Small intestine (tissue), 7 donors: ENCODE measurements around the gene ZDHHC5. TPM values are rescaled to one million over a fixed set of nuclear protein-coding genes. Genes with fewer than 3 reads are reported as not detected.

ENCODE experiments used
- DNase-seq, 2 donors: peaks; one replicate each; pipeline versions ENCODE4 v3.0.0 to v3.0.0-alpha.2; 2013
- FAIRE-seq: peaks from 2 replicates; lab custom pipeline; 2012; peaks lifted over from hg19 to GRCh38; lab: Jason Lieb, UNC
- H3K27ac ChIP-seq, 3 donors: one replicate each; pipeline ENCODE4 v1.5.1; 2013; ENCODE audit warnings: low read length in 2 of 3, mild to moderate bottlenecking in 2 of 3, control low read depth in 1 of 3, inconsistent platforms in 1 of 3, low read depth in 1 of 3, moderate library complexity in 1 of 3
- H3K27me3 ChIP-seq, 3 donors: one replicate each; pipeline ENCODE4 v1.6.1; 2013; ENCODE audit warnings: low read length in 3 of 3, inconsistent platforms in 1 of 3; ENCODE audit not compliant: control insufficient read depth in 3 of 3, insufficient read depth in 3 of 3
- H3K36me3 ChIP-seq, 3 donors: one replicate each; pipeline ENCODE4 v1.6.1; 2013; ENCODE audit warnings: low read length in 3 of 3, inconsistent platforms in 1 of 3, low read depth in 1 of 3, mild to moderate bottlenecking in 1 of 3, moderate library complexity in 1 of 3; ENCODE audit not compliant: control insufficient read depth in 3 of 3, insufficient read depth in 2 of 3
- H3K4me1 ChIP-seq, 3 donors: one replicate each; pipeline ENCODE4 v1.6.1; 2013; ENCODE audit warnings: low read length in 2 of 3, inconsistent platforms in 1 of 3, low read depth in 1 of 3, mild to moderate bottlenecking in 1 of 3, moderate library complexity in 1 of 3; ENCODE audit not compliant: control insufficient read depth in 3 of 3, insufficient read depth in 2 of 3
- H3K4me3 ChIP-seq, 3 donors: one replicate each; pipeline ENCODE4 v1.5.1; 2013; ENCODE audit warnings: low read length in 3 of 3, control low read depth in 1 of 3, inconsistent platforms in 1 of 3, low read depth in 1 of 3, mild to moderate bottlenecking in 1 of 3, moderate library complexity in 1 of 3
- H3K9me3 ChIP-seq, 2 donors: one replicate each; pipeline ENCODE4 v1.6.1; 2013; ENCODE audit warnings: low read depth in 1 of 2, low read length in 1 of 2; ENCODE audit not compliant: control insufficient read depth in 2 of 2, insufficient read depth in 1 of 2
- WGBS, 3 donors: extraction: QIAGEN DNeasy Blood & Tissue Kit; methylation state at CpG; one replicate each; pipeline ENCODE4 v1.1.7; 2013; 5-methylcytosine and 5-hydroxymethylcytosine counted together
- polyA plus RNA-seq, 4 donors: library from polyadenylated mRNA; stranded (reverse) in 3 of 4; unstranded in 1 of 4; fragments of 200-250 nt in 3 of 4; fragments of 120-200 nt in 1 of 4; gene quantifications; one replicate each; pipeline versions ENCODE4 v1.2.1 to v1.2.3, GENCODE V29; 2013
- donor health status: healthy with polysubstance abuse.
- donor health status: control.
- donor health status: control.
- donor health status: Bipolar disorder and iron deficiency.
- donor health status: healthy.

ZDHHC5 gene
- polyA plus RNA-seq, 4 donors: 19.5 to 46.7 (median 30.6) TPM

DNA sequence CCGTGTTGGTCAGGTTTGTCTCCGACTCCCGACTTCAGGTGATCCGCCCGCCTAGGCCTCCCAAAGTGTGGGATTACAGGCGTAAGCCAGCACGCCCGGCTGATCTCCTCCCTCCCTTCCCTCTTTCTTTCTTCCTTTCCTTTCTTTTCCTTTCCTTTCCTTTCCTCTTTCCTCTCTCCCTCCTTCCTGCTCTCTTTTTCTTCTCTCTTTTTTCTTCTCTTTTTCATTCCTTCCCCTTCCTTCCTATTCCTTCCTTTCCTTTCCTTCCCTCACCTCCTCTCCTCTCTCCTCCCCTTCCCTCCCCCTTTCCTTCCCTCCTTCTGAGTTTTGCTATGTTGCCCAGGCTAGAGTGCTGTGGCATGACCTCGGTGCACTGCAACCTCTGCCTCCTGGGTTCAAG is 3.9 kb upstream of the ZDHHC5 start:
- 84 to 85% (median 85%) methylated on average over 9 of the region's 9 CpGs for WGBS, 3 donors
- H3K27ac ChIP-seq: no peak overlapping the region
- FAIRE-seq: no peak

DNA sequence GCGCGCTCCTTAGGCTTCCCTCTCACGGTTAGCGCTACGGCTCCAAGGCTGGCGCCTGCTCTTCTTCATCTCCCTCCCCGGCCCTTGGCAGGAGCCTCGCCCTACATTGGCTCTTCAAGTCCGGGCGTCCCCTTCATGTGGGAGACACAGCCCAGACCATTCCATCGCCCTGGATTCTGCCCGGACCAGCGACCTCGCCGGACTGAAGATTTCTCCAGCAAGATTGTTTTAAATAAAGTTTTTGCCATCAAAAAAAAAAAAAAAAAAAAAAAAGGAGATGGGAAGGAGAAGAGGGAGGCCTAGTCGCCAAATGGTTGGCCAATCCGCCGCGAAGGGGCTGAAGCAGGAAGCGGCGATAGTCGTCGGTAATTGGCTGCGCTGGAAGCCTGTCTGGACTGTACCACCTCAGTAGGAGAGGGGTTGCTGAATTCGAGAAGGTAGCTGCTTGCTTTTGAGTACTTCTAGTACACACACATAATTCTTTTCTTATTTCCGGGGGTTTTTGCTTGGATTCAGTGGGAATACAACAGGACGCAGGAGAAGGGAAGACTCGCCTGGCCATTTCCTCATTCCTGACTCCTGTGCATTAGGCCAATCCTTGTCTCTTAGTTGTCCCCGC is 688 bp upstream of the ZDHHC5 start:
- Histone ChIP-seq H3K27me3 (no peaks in the 10 kb centered on the region), H3K36me3 (peaks cover 0 to 3% (median 1%) of the 10 kb centered on the region in 3 donors), H3K27ac (peak overlapping the region; percentile 91 to 99 (median 94)), H3K4me3 (peak overlapping the region; percentile 49 to 94 (median 54)), H3K9me3 (no peaks in the 10 kb centered on the region), H3K4me1 (peaks cover 3 to 5% (median 4%) of the 10 kb centered on the region in 3 donors)
- FAIRE-seq (no peak), DNase-seq (peak; percentile 98)
- WGBS, 3 donors: 0 to 1% (median 0%) methylated on average over 29 of the region's 29 CpGs

More for the DNA sequence above, 3.9 kb upstream of the ZDHHC5 start:
- Histone ChIP-seq H3K36me3 (peaks cover 4 to 26% (median 5%) of the 10 kb centered on the region in 3 donors), H3K4me3 (no peak overlapping the region), H3K9me3 (no peaks in the 10 kb centered on the region), H3K4me1 (peaks cover 0 to 5% (median 0%) of the 10 kb centered on the region in 3 donors), H3K27me3 (no peaks in the 10 kb centered on the region)
- DNase-seq: no peak

DNA sequence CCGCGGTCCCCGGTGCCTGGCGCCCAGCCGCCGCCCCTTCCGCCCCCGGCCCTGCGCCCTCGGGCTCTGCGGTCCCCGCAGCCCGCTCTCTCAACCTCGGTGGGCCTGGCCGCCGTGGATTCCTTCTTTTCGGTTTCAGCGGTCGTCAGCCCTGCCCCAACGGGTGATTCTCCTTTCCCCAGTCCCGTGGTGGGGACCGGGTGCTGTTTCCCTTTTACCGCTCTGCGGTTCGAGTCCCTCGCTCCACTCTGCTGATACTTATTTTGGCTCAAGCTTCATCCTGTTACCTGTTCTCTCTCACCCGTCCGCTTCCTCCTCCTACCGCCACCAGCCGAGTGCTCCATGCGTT is 494 bp downstream of the ZDHHC5 start:
- Histone ChIP-seq H3K9me3 (no peaks in the 10 kb centered on the region), H3K4me1 (peaks cover 3 to 6% (median 5%) of the 10 kb centered on the region in 3 donors), H3K27me3 (no peaks in the 10 kb centered on the region), H3K27ac (peak overlapping the region; percentile 91 to 99 (median 94)), H3K4me3 (peak overlapping the region; percentile 86 to 94 (median 87)), H3K36me3 (peaks cover 2 to 7% (median 5%) of the 10 kb centered on the region in 3 donors)
- 0 to 1% (median 0%) methylated on average over 17 to 31 of the region's 31 CpGs for WGBS, 3 donors
- FAIRE-seq (no peak), DNase-seq (peak in 1 of 2 donors; percentile 42)

DNA sequence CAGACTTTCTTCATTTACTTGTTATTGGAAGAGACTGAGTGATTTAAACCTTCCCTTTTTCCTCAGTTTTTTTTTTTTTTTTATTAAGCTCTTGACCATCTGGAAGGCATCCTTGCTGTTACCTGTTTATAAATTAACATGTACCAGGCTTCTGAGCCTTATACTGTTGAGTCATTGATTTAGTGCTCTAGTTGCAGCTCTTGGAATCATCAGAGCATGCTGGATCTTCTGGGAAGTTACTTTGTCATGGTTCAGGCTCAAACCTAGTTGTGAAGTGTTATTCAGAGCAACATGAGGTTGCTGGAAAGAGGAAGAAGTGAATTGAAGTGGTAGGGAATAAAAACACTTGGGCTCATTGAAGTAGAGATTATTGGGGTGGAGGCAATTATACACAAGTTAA is 6.3 kb downstream of the ZDHHC5 start:
- peaks cover 7 to 18% (median 17%) of the 10 kb centered on the region in 3 donors for H3K36me3 ChIP-seq
- H3K27me3 ChIP-seq: no peaks in the 10 kb centered on the region
- FAIRE-seq (no peak), DNase-seq (no peak)
- H3K4me1 ChIP-seq: peaks cover 0 to 10% (median 3%) of the 10 kb centered on the region in 3 donors
- H3K9me3 ChIP-seq: no peaks in the 10 kb centered on the region
- H3K4me3 ChIP-seq: no peak overlapping the region
- H3K27ac ChIP-seq: no peak overlapping the region

DNA sequence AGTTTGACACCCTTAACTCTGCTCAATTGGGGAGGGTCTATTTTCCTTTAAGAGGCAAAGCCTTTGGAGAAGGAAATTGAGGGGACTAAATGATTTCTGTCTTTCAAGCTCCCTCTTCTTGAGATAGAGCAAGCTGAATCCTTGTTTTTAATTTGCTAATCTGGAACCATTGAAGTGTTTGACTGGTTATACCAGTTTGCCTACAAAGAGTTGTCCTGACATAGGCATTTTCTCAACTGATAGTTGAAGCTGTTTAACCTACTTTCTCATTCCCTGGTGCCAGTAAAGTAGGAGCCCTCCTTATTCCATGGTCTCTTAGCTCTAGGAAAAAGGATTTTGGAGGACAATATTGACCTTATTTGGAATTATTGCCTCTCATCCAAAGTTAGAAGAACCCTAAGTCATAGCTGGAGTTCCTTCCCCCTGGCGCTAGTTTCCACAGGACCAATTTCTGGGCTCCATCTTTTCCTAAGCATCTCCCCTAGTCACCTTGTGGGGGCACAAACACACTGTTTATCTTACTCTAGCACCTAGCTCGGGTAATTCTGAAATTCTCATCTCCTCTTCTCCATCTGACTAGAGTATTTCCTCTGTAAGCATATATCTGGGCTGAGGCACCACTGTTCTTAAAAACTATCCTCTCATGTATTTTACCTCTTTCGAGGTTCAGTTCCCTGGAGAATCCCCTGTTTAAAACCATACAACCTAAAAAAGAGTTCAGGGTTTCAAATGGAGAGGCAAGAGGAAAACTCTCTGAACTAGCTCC is 7.4 kb downstream of the ZDHHC5 start:
- Histone ChIP-seq H3K9me3 (no peaks in the 10 kb centered on the region), H3K27ac (no peak overlapping the region), H3K4me1 (peaks cover 0 to 12% (median 0%) of the 10 kb centered on the region in 3 donors), H3K4me3 (no peak overlapping the region), H3K36me3 (peaks cover 7 to 21% (median 18%) of the 10 kb centered on the region in 3 donors), H3K27me3 (no peaks in the 10 kb centered on the region)
- 78 to 90% (median 80%) methylated on average over 3 of the region's 3 CpGs for WGBS, 3 donors
- DNase-seq (no peak), FAIRE-seq (no peak)

DNA sequence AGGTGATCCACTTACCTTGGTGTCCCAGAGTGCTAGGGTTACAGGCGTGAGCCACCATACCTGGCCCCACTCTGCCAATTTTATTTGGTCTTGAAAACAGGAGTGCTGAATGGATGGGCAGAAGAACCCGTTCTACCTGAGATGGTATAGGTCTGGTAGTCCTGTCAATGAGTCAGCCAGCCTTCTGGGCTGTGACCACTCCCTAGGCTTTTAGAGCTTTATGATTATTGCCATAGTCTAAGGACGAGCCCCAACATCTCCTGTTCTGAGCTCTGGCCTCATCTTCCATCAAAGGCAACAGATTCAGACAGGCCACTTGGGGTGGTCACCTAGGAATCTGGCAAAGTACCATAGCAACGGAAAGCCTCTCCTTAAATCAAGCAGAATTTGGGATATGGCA is 11.5 kb downstream of the ZDHHC5 start:
- 54 to 83% (median 67%) methylated on average over 4 of the region's 4 CpGs for WGBS, 3 donors
- DNase-seq (peak in 1 of 2 donors; percentile 45), FAIRE-seq (no peak)
- Histone ChIP-seq H3K36me3 (peaks cover 6 to 20% (median 15%) of the 10 kb centered on the region in 3 donors), H3K9me3 (no peaks in the 10 kb centered on the region), H3K27ac (peak overlapping the region in 2 of 3 donors; percentile 5 to 57), H3K4me1 (peaks cover 0 to 11% (median 0%) of the 10 kb centered on the region in 3 donors), H3K4me3 (no peak overlapping the region), H3K27me3 (no peaks in the 10 kb centered on the region)

DNA sequence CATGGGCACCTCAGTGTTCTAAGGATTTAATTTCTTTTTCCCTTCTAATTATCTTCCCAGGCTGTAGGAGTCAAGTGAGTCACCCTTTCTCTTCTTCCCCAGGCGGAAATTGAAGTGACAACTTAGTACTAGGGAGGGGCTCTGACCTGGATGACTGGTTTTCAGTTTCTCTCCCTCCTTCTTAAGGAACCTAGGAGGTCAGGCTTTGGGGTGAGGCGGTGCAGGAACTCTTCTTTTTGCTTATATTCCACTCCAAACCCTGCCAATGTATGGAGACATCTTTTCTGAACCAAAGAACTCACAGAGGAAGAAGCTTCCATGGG is 12.6 kb downstream of the ZDHHC5 start:
- 53 to 67% (median 65%) methylated on average over 2 of the region's 2 CpGs for WGBS, 3 donors
- Histone ChIP-seq H3K9me3 (no peaks in the 10 kb centered on the region), H3K4me1 (peaks cover 0 to 10% (median 0%) of the 10 kb centered on the region in 3 donors), H3K27me3 (no peaks in the 10 kb centered on the region), H3K4me3 (no peak overlapping the region), H3K27ac (peak overlapping the region in 2 of 3 donors; percentile 24 to 57), H3K36me3 (peaks cover 12 to 30% (median 12%) of the 10 kb centered on the region in 3 donors)
- DNase-seq (peak in 1 of 2 donors; percentile 72), FAIRE-seq (no peak)

DNA sequence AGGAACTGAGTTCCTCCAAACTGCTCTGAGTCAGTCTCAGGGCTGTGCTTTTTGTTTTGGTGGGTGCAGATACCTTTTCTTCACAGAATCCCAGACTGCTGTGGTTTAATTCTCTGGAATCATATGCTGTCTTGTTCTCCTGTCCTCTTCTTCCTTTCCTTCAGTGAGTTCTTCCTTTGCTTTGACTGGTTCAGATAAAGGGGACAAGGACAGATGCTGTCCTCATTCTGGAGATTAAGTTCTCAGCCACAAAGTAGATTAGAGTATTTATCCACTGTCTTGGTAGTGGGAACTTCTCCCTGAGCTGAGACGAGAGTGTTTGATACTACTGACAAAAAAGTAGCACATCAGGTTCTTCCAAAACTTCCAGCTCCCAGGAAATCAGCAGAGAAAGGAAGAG is 13.3 kb downstream of the ZDHHC5 start:
- no peaks in the 10 kb centered on the region for H3K27me3 ChIP-seq
- DNase-seq (no peak), FAIRE-seq (no peak)
- WGBS, 3 donors: 71 to 79% (median 75%) methylated on average over 1 of the region's 1 CpG
- peaks cover 0 to 6% (median 0%) of the 10 kb centered on the region in 3 donors for H3K4me1 ChIP-seq
- no peaks in the 10 kb centered on the region for H3K9me3 ChIP-seq
- no peak overlapping the region for H3K27ac ChIP-seq
- H3K36me3 ChIP-seq: peaks cover 6 to 36% (median 11%) of the 10 kb centered on the region in 3 donors
- H3K4me3 ChIP-seq: no peak overlapping the region
